ENCODE measurements around the gene SLC1A5. TPM values are rescaled to one million over a fixed set of nuclear protein-coding genes. Genes with fewer than 3 reads are reported as not detected.

SLC1A5 gene
- polyA plus RNA-seq, 1 of the 3 experiments (the other 2 are of a cell fraction): 80.4 TPM

DNA sequence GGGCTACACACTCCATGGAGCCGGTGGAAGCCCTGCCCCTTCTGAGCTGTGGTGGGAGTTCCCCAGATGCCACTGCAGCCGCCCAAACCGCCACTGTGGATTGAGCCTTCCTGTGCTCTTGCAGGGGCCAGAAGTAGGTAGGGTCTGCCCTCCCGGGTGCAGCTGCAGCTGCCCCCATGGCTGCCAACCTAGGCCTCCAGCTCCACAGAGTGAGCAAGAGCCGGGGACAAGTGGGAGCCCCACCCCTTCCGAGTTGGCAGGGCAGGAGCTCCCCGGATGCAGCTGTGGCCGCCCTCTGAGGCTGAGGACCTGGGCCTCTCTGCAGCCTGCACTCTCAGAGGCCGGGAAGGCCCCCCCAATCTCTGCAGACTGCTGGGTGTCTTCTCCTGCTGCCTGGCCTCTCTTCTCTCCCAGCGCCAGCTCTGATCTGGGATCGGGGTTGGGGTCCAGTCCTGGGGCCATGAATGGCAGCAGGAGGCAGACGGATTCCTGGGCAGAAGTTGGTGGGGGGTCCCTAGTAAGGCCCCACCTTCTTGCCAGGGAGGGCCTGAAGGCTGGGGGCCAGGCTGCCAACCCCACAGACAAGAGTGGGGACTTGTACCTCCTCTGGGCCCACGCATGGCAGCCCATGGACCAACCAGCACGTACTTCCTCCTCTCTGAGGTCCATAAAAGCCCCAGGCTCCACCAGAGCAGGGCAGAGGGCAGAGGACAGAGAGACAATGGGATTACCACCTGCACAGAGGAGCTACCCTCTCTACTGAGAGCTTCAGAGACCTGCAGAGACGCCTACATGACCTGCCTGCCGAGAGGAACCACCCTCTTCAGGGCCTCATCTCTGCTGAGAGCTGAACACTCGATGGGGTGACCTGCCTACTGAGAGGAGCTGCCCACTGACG lies 33.4 kb upstream of the SLC1A5 start:
- ChIA-PET POLR2A (no interaction called here), CTCF (interaction anchor here (1.1 to 2.3 kb wide), 4 partner anchors 8 to 55 kb away, joined by 3 to 8 read pairs (median 4); no protein-coding TSS in a partner anchor)
- WGBS (ENCODE audit: low lambda C conversion rate): 87% methylated on average over 7 of the region's 18 CpGs

More for the DNA sequence above, 33.4 kb upstream of the SLC1A5 start:
- DNase-seq: no peak
- H3K9me2 ChIP-seq: no peaks in the 10 kb centered on the region
- no peak overlapping the region for H3K27ac ChIP-seq (ENCODE audit: low read depth in 2 of 2, low read length in 1 of 2)
- no peaks in the 10 kb centered on the region for H3K36me3 ChIP-seq (replicated peaks in 1 of 2; ENCODE audit: control insufficient read depth in 1 of 2, insufficient read depth in 2 of 2, low read length in 1 of 2)
- no peak overlapping the region for H2AFZ ChIP-seq (ENCODE audit: low read depth)
- H3K4me2 ChIP-seq: no peak overlapping the region
- TF ChIP-seq, protein P1, sequence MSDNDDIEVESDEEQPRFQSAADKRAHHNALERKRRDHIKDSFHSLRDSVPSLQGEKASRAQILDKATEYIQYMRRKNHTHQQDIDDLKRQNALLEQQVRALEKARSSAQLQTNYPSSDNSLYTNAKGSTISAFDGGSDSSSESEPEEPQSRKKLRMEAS (IDR thresholded peaks at IDR 0.05; ENCODE audit: low read depth): no peak
- TF ChIP-seq RFX5 (IDR thresholded peaks at IDR 0.05; ENCODE audit: low read length) (no peak), GATA2 (CRISPR knock-in tag; IDR thresholded peaks at IDR 0.05) (no peak), EZH2phosphoT487 (IDR thresholded peaks at IDR 0.05; ENCODE audit: borderline replicate concordance, low read depth) (no peak), RCOR1 (IDR thresholded peaks at IDR 0.05; ENCODE audit: low read length) (no peak), MXI1 (IDR thresholded peaks at IDR 0.05; ENCODE audit: low read depth, low read length) (no peak), FOXJ3 (CRISPR knock-in tag; IDR thresholded peaks at IDR 0.05) (no peak), FOXM1 (IDR thresholded peaks at IDR 0.05; ENCODE audit: low read depth) (no peak), TEAD4 (IDR thresholded peaks at IDR 0.05; ENCODE audit: borderline replicate concordance, insufficient read depth) (no peak), POLR2AphosphoS5 (IDR thresholded peaks at IDR 0.05; ENCODE audit: low read depth, low read length) (no peak)
- TF ChIP-seq, protein P2, sequence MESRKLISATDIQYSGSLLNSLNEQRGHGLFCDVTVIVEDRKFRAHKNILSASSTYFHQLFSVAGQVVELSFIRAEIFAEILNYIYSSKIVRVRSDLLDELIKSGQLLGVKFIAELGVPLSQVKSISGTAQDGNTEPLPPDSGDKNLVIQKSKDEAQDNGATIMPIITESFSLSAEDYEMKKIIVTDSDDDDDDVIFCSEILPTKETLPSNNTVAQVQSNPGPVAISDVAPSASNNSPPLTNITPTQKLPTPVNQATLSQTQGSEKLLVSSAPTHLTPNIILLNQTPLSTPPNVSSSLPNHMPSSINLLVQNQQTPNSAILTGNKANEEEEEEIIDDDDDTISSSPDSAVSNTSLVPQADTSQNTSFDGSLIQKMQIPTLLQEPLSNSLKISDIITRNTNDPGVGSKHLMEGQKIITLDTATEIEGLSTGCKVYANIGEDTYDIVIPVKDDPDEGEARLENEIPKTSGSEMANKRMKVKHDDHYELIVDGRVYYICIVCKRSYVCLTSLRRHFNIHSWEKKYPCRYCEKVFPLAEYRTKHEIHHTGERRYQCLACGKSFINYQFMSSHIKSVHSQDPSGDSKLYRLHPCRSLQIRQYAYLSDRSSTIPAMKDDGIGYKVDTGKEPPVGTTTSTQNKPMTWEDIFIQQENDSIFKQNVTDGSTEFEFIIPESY (IDR thresholded peaks at IDR 0.05; ENCODE audit: borderline replicate concordance, low read depth): no peak
- TF ChIP-seq, protein P3, sequence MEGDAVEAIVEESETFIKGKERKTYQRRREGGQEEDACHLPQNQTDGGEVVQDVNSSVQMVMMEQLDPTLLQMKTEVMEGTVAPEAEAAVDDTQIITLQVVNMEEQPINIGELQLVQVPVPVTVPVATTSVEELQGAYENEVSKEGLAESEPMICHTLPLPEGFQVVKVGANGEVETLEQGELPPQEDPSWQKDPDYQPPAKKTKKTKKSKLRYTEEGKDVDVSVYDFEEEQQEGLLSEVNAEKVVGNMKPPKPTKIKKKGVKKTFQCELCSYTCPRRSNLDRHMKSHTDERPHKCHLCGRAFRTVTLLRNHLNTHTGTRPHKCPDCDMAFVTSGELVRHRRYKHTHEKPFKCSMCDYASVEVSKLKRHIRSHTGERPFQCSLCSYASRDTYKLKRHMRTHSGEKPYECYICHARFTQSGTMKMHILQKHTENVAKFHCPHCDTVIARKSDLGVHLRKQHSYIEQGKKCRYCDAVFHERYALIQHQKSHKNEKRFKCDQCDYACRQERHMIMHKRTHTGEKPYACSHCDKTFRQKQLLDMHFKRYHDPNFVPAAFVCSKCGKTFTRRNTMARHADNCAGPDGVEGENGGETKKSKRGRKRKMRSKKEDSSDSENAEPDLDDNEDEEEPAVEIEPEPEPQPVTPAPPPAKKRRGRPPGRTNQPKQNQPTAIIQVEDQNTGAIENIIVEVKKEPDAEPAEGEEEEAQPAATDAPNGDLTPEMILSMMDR (IDR thresholded peaks at IDR 0.05): no peak
- TF ChIP-seq, protein P4, sequence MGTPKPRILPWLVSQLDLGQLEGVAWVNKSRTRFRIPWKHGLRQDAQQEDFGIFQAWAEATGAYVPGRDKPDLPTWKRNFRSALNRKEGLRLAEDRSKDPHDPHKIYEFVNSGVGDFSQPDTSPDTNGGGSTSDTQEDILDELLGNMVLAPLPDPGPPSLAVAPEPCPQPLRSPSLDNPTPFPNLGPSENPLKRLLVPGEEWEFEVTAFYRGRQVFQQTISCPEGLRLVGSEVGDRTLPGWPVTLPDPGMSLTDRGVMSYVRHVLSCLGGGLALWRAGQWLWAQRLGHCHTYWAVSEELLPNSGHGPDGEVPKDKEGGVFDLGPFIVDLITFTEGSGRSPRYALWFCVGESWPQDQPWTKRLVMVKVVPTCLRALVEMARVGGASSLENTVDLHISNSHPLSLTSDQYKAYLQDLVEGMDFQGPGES (IDR thresholded peaks at IDR 0.05; ENCODE audit: low read depth, low read length): no peak
- no peaks in the 10 kb centered on the region for H3K27me3 ChIP-seq (ENCODE audit: insufficient read depth)
- H3K79me2 ChIP-seq (ENCODE audit: insufficient read depth): no peaks in the 10 kb centered on the region
- no peaks in the 10 kb centered on the region for H3F3A ChIP-seq (replicated peaks; ENCODE audit: insufficient read depth)
- H3K4me3 ChIP-seq (ENCODE audit: low read depth in 2 of 2, low read length in 1 of 2): no peak overlapping the region
- no peaks in the 10 kb centered on the region for H3K9me3 ChIP-seq
- peaks cover 0 to 3% of the 10 kb centered on the region in 2 experiments; a peak in 1 of 4 replicates for H3K4me1 ChIP-seq (ENCODE audit: control insufficient read depth in 1 of 2, insufficient read depth in 2 of 2, low read depth in 1 of 2, low read length in 1 of 2)
- H3K9ac ChIP-seq: no peak overlapping the region
- no peaks in the 10 kb centered on the region for H4K20me1 ChIP-seq (ENCODE audit: insufficient read depth)

All from SK-N-SH (cell line).